HG02763 (cell line): ENCODE measurements around the gene RIMBP2.

Source experiments
- ATAC-seq: cut with Tn5 transposase; IDR thresholded peaks from one replicate; pipeline ENCODE4 v1.9.1; 2021; ENCODE audit warnings: mild to moderate bottlenecking, moderate library complexity; ENCODE audit not compliant: unreplicated experiment

The RIMBP2 gene

DNA sequence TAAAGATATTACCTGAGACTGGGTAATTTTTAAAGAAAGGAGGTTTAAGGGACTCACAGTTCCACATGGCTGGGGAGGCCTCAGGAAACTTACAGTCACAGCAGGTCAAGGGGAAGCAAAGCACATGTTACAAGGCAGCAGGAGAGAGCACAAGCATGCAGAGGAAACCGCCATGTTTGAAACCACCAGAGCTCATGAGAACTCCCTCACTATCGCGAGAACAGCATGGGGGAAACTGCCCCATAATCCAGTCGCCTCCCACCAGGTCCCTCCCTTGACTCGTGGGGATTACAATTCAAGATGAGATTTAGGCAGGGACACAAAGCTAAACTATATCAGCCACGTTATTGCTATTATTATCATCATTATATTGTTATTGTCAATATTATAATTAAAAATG lies 138.7 kb downstream of the RIMBP2 start:
- no peak for ATAC-seq

DNA sequence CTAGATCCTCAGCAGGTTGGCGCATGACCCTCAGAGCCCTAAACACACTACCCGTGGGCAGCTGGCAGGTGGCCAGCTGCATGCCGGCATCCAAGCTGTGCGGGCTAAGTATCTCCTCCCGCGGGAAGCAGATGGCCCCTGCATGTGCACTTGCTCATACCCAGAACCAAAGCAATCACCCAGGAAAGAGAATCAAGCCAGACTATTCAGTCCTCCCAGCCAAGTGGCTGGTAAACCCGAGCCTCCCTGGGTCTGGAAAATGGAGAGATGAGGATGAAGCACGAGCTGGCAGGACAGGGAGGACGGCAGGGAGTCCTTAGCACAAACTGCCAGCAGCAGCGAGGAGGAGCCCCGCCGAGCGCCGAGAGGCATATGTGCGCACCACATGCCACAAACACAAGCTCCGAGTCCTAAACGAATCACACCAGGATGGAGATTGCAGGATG lies 139.7 kb downstream of the RIMBP2 start:
- ATAC-seq, result no peak

DNA sequence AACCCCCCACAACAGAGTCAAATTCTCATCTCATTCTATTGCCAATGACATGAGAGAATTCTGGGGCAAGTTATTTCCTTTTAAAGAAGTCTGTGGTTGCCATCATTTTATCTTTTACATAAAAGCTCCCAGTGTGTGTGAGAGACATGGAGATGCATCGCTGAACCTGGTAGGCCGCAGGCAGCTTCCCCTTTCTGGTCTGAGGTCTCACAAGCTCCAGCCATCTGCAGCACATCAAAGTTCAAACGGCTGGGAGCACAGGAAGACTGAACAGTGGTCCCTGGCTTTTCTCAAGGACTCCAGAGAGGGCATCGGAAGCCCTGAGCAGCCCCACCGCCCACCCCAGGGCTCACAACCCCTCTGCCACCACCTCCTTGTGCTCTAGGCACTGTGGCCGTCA lies 141.7 kb downstream of the RIMBP2 start:
- ATAC-seq, result no peak

DNA sequence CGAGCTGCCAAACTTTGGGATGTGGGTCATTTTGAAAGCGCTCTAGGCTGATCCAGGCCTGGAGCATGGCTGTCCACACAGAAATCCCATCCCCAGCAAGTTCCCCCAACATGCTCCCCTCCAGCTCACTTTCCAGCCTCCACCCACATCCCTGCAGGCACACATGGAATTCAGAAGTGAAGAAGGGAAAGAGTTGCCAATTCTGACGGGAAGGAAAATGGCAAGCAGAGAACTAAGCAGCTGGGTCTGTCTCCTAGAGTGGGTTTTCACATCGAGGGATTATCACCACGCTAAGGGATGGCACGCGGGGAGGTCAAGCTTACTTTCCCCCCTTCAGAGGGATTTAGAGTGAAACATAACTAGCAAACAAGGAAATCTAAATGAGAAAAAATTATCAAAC lies 142.3 kb downstream of the RIMBP2 start:
- ATAC-seq, result no peak

DNA sequence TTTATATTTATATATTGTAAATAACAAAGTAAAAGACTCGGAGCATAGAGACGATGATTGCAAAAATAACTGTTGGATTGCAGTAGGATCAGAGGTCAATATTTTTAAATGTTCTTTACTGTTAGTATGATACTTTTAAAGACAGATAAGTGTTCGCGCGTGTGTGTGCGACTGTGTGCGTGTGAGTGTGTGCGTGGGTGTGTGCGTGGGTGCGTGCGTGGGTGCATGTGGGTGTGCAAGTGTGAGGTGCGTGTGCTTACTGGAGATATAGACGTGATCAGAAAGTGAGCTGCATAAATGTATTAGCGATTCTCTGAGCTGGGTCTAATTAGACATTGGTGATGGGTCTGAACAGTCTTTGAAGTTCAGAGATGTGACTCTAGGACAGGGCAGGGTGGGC lies 142.9 kb downstream of the RIMBP2 start:
- no peak for ATAC-seq

DNA sequence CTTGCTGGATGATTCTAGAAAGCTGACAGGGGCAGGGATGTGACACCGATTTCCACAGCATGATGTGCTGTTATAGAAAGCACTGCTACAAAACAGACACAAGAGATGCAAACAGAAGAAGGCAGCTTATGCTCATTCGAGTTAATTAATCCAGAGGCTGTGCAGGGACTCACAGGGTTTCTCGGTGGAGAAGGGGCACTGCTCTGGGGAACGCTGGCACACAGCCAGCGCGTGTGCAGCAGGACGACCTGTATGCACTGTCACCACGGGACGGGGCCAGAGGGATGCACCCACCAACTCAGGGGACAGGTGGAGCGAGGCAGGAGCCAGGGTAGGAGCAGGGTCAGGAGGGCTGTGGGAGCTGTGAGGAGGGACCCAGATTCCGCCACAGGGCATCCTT lies 143.5 kb downstream of the RIMBP2 start:
- no peak for ATAC-seq

- no peak for ATAC-seq
These were observed 144.4 kb downstream of the RIMBP2 start for GRCh38 chr12:130571734-130572133.

DNA sequence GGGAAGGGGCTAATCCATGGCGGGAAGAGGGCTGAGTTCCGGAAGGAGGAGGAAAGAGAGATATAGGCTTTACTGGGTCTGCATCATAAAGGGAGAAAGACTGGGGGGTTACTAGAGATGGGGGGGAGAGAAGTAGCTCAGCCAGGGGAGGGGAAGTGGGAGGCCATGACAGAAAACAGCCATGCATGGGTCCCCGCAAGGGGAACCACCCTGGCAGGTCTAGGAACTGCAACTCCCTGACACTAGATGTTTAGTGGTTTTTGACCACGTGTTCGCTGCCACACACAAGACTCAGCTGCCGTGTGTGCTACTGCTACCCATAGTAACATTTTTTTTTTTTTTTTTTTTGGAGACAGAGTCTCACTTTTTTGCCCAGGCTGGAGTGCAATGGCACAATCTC lies 145.0 kb downstream of the RIMBP2 start:
- ATAC-seq, result no peak

DNA sequence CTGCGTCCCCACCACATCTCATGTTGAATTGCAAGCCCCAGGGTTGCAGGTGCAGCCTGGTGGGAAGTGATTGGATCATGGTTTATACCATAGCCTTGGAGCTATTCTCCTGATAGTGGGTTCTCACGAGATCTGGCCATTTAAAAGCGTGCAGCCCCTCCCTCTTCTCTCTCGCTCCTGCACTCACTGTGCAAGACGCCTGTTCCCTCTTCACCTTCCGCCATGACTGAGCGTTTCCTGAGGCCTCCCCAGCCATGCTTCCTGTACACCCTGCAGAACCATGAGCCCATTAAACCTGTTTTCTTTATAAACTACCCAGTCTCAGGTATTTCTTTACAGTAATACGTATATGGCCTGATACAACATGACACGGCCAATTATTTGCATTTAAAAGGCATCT lies 146.6 kb downstream of the RIMBP2 start:
- no peak for ATAC-seq

- no peak for ATAC-seq
These were observed 147.6 kb downstream of the RIMBP2 start for GRCh38 chr12:130568501-130568900.

DNA sequence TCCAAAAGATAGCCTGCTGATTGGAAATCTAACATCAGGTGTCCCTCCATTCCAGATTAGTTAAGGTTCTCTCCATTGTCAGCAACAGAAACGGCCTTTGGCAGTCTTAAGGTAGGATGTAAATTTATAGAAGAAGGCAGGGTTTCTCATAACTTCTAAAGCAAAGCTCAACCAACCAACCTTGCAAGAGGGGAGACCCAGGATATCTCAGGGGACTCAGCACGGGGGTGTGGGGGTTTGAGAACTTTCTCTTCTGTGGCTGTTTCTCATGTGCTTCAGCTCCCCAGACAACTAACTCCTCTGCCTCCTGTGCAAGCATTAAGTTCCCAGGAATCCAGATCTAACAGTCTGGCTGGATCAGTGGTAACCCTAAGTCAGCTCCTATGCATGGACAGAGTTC lies 148.1 kb downstream of the RIMBP2 start:
- no peak for ATAC-seq

DNA sequence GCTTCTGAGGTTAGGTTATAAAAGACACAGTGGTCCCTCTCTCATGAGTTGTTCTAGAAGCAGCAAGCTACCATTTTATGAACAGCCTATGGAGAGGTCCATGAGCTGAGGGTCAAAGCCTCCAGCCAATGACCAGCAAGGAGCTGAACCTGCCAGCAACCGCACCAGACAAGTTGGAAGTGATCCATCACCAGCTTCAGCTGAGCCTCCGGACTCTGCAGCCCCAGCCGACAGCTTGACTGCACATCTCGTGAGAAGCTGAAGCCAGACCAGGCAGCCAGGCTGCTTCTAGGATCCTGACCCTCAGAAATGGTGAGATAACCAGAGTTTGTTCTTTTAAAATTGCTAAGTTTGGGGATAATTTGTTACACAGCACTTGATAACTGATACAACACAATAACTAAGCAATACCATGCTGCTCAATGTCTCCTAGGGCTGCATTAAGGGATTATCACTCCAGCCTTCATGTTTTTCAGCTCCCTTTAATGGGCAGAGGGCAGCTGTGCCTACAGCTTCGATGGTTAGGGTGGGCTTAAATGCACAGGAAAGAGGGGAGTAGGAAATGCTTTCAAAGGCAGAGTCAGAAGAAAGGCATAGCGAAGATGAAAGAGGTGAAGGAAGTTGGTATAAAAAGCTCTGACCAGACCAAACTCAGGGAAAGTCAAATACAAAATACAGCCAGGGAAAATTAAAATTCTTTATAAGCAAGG lies 149.5 kb downstream of the RIMBP2 start:
- no peak for ATAC-seq

DNA sequence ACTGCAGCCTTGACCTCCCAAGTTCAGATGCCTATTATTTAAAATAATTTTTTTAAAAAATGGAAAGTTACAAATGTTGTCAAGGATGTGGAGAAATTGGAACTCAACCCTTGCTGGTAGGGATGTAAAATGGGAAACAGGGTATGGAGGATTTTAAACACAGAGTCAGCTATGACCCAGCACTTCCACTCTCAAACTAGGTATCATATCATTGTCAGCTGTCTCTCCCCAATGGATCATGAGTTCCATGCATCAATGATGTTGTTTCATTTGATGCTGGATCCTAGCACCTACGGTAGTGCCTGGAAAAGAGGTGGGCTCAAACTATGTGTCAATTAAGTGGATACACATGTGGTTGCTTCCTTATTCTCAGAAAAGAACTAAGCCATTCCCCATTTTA lies 150.9 kb downstream of the RIMBP2 start:
- ATAC-seq, result no peak

GRCh38 chr12:130563323-130563722 lies 152.8 kb downstream of the RIMBP2 start:
- no peak for ATAC-seq

- ATAC-seq, result no peak
These were observed 153.4 kb downstream of the RIMBP2 start for GRCh38 chr12:130562716-130563115.

DNA sequence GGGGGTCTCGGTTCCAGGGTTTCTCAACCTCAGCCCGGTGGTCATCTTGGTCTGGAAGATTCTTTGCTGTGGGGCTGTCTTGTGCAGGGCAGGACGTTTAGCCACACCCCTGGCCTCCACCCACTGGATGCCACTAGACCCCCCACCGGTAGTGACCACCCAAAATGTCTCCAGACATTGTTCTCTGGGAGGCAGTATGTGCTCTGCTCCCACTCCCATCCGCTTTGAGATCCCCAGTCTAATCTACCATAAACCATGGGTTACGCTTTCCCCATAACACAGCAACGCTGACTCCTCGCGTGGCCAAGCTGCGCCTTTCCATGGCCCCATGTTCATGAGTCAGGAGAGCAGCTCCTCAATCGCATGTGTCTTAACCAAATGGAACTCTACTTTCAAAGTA lies 155.8 kb downstream of the RIMBP2 start:
- ATAC-seq, result no peak

GRCh38 chr12:130559806-130560205 lies 156.3 kb downstream of the RIMBP2 start:
- no peak for ATAC-seq

DNA sequence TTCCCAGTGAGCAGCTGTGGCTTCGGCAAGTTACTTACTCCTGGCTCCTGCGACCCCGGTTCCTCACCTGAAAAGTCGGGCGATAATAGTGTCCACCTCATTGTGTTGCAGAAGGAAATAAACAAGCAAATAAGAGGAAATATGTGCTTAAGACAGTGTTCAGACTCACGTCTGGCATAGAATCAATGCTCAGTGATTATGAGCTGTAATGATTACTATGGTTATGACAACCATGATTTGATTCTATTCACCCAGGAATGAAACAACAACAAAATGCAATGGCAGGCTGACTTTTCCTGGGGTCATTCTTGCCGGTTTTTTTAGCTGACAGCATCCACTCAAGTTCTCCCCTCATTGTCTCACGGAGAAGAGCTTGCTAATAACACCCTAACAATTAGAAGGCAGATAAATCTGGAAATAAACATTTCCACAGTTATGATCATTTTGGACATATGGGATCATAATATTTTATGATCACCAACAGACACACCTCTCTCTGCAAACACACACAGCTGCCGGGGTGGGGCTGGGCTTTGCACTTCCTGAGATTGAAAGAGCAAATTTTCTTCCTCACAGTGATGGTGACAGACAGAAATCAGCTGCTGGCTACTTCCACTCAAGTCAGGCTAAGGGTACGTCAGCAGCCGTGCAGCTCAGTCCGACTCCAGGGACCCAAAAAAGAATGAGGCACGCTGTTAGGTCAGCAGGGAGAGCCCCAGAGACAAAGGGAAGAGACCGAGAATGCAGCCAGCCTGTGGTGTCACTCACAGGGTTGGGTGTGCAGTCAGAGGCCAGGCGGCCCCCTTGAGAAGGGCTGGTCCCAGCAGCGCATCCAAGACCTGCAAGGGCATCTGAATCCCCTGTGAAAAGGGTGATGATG lies 158.0 kb downstream of the RIMBP2 start:
- ATAC-seq, result no peak

DNA sequence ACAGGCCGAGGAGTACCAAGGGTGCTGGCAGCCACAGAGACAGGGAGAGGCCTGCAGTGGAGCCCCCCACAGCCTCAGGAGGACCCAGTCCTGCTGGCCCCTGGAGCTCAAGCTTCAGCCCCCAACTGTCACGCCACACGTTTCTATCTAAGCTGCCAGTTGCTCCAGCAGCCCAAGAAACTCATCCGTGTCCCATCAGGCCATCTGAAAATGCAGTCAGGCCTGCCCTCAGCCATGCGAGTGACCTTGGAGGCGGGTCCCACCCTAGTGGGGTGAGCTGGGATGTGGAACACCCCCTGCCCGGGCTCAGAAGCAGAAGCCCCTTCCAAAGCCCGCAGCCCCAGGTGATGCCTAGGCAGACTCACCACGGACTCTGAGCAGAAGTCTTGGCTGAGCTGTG lies 158.9 kb downstream of the RIMBP2 start:
- no peak for ATAC-seq

DNA sequence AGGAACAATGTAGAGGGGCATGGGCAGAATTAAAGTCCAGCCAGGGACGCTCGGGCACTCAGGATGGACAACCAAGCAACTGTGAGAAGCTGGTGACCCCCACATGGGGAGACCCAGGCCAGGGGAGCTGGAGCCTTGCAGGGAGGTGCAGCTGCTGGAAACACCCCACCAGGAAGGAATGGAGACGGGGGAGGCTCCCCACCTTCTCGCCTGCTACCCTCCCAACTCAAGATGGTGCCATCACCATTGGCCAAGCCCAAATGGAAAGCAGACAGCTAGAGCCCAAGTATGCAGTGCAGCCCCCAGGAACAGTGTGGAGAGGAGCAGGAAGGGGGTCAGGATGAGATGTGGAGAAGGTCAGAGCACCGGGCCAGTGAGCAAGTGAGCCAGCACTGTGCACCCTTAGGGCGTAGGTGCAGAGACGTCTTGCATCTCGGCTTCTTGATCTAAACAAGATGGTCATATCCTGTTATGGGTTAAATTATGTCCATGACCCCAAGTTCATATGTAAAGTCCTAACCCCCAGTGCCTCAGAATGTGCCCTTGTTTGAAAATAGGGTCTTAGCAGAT lies 159.5 kb downstream of the RIMBP2 start:
- ATAC-seq, result no peak

DNA sequence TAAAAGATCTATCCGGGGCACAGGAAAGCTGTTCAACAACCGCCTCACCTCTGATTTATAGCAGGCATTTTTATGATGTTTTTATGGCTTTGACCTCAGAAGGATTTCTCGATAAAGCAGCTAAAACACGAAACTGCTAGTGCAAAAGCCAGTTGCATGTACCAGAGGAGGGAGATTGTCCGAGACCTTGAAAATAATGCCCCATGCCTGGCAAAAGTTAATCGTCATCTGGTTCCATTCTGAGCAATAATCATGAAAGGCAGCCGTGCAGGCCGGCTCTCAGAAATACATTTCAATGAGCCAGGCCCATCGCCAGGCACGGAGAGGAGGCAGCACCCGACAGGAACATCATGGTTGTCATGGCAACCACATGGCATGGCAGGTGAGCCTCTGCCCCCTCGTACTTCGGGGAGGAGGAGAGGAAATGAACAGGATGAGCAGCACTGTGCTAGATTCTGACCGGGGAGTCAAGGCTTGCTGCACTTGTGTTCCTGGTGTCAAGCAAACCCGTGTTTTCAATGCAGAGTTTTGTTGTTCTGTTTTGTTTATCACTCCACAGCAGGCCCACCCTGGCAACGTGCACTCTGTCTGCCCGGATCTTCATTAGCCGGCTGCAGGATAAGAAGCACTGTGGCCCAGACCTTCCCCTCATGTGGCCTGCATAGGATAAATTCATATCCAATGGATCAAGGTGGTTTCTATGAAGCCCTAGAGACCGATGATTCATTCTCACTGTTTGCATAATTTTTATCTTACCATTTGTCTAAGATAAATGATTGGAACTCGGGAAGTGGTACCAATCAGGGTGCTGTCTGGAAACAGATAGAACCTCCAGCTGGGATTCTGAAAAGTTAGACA lies 160.2 kb downstream of the RIMBP2 start:
- no peak for ATAC-seq
